NOMO-1 treated with dmso at 0.1 percent for 144 hours (cell line): ENCODE data around the gene ABCB6.
A peak's percentile ranks its signal among the peaks of the same experiment; 100 is the strongest.
"Not testable (repeated sequence)": the region's sequence is repeated elsewhere in the genome, so short reads cannot be mapped to it uniquely, and the experiment has no call there.

Experiments used
- DNase-seq: peaks from one replicate; lab custom pipeline; 2025; ENCODE audit not compliant: unreplicated experiment; lab: John Stamatoyannopoulos, UW

ABCB6 gene

GRCh38 chr2:219218732-219219701, at the start of gene ABCB6:
ABCB6 (minus strand) TSS chr2:219218958; CDS start chr2:219218673, 285 bp downstream.
- no peak for DNase-seq

DNA sequence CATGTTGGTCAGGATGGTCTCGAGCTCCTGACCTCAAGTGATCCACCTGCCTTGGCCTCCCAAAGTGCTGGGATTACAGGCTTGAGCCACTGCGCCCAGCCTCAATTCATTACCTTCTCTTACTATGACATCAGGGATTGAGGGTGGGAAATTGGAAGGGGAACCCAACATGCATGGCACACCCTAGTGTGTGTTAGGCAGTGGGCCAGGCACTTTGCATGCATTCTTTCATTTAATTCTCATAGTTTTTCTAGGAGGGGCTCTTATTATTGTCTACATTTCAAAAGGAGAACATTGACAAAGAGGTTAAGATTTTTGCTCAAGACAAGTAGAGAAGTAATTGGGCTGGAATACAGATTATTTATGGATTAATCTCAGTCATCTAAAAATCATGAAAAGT, 49.5 kb upstream of the ABCB6 start:
- no peak for DNase-seq

DNA sequence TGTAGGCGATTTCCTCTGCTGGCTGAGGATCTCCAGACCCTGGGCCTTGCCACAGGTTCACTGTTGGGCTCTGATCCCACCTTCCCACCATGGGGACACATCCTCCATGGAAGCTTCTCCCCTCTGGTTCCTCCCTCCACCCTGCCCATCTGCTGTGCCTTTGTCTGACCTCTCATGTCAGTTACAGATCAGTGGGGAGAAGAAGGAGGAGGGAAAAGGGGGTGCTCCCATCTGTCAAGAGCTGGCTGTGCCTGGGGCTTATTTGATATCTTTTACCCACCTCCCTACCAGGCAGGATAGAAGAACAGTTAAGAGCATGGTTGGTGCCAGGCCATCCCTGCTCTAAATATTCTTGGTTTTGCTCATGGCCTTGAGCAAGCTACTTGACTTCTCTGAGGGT, 48.1 kb upstream of the ABCB6 start:
- no peak for DNase-seq

- no peak for DNase-seq
Measured at GRCh38 chr2:219266232-219266631, 47.5 kb upstream of the ABCB6 start.

DNA sequence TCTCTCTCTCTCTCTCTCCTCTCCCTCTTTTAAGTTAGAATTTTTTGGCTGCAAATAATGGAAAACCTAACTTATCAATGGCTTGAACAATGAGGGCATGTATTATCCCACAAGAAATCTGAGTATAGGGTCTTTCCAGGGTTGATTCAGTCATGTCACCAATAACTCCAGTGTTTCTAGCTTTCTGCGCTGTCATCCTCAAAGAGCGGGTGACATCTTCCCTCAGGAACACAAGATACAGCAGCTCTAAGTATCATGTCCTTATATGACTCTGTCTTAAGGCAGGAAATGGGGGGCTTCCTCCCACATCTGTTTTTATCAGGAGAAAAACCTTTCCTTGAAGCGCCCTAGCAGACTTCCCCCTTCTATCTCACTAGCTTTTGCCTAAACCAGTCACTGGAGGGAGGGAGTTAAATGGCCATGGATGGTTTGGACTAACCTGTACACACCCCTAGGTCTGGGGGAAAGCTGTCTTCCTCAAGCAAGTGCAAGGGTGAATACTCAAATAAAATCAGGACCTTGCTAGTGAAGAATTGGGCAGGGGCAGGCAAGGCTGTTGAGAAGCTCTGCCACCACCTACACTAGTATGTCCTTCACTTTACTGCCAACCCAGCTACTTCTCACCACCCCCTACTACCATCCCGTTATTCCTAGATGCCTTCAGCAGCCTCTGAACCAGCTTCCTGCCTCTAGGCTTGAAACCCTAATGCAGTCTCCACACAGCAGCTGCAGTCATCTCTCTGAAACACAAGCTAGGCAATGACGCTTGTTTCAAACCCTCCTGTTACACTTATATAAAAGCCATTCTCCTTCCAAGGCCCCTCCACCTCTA, 42.5 kb upstream of the ABCB6 start:
- no peak for DNase-seq

GRCh38 chr2:219258942-219259341, 40.2 kb upstream of the ABCB6 start:
- DNase-seq: not testable (repeated sequence)

- DNase-seq: peak; percentile 68
Measured at GRCh38 chr2:219254590-219255201, 35.9 kb upstream of the ABCB6 start.

GRCh38 chr2:219253753-219254589, 35.2 kb upstream of the ABCB6 start, which contains the start of gene TUBA4A:
TUBA4A (minus strand) TSS chr2:219253918; CDS start chr2:219253858, 60 bp downstream.
- DNase-seq: peak; percentile 49

DNA sequence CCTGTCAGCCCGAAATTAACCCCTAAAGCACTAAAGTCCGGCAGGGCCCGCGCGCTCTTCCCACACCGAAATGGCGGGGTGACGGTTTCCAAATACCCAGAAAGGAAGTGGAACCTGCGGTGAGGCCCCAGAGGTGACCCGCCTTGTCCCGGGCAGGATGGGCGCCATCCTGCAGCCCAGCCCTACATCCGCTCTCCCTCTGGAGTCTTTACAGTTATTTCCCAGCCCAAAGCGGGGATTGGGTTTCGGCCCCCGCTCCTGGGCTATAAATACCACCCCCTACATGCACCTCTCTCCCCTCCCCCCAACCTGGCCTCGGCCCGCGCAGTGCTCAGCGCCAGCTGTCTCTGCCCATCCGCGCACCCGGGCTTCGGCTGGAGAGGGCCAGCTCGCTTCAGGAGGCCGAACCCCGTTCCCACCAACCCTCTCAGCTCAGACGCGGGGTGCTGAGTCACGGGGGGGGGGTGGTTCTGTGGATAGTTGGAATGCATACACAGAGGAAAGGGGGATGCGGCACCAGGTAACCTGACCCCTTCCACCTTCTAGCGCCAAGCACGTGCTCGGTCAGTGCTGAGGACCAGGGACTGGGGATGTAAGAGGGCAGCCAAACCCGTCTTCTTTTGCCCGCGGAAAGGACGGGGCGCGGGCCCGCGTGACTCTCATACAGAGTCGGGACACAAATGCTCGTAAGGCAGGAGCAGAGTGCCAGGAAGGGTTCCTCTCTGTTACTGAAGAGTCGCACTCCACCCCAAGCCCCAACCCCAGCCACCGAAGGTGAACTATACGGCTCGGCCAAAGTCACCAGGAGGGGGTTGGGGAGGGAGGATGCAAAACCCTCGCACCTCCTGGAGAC, 34.4 kb upstream of the ABCB6 start, which contains the start of gene TUBA4B:
Gene TUBA4B, plus strand, starts transcription at position 344 of the 853 bp plus-strand sequence. Its CDS starts 165 bp downstream, at position 509.
- DNase-seq: peak; percentile 43

GRCh38 chr2:219252570-219252899, 33.8 kb upstream of the ABCB6 start:
- no peak for DNase-seq

DNA sequence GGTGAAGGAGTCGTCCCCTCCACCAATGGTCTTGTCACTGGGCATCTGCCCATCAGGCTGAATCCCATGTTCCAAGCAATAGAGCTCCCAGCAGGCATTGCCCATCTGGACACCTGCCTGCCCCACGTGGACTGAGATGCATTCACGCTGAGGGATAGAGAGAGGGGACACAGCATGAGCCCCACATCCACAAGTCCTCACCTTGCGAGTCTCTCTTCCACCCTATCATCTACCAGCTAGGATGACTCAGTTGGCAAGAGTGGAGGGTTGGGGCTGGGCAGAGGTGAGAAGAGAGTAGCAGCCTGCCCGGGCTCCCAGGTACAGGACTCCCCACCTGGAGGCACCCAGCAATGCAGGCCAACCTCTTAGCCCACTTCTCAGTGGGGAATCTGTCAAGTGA, 33.3 kb upstream of the ABCB6 start:
- DNase-seq: no peak

- no peak for DNase-seq
Measured at GRCh38 chr2:219251656-219252055, 32.9 kb upstream of the ABCB6 start.

- peak; percentile 54 for DNase-seq
Measured at GRCh38 chr2:219250049-219250781, 31.5 kb upstream of the ABCB6 start.

DNA sequence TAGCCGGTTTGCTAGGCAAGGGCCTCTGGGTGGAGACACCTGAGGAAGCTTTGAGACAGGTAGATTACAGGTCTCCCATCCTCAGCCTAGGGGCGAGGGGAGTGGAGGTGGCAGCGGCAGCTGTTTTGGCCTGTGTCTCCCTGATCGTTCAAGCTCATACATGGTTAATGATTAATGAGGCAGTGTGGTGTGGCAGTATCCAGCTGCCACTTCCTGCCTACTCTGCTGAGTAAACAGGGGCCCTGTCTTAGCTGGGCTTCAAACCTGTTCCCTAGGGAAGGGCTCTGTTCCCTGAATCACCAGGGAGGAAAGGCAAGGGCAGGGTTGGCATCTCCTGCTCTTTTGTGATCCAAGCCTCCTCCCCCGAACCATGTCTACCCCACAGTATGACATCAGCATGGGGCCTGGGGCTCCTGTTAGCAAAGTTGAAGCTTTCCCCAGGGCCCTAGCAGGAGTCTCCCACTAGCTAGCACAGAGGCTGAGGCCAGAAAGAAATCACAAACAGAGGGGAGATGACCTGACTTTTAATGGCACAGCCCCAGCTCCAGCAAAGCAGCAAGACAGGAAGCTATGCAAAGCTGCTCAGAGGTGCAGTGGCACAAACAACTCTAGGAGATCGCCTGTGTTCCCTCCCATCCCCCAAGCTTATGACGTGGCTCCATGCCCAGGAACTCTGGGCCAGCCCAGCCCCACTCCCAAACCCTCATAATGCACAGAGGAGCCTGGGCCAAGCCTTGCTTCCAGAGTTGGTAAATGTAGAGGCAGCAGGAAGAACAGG, 30.6 kb upstream of the ABCB6 start:
- peak; percentile 66 for DNase-seq

GRCh38 chr2:219248845-219249202, 30.1 kb upstream of the ABCB6 start:
- DNase-seq: no peak

DNA sequence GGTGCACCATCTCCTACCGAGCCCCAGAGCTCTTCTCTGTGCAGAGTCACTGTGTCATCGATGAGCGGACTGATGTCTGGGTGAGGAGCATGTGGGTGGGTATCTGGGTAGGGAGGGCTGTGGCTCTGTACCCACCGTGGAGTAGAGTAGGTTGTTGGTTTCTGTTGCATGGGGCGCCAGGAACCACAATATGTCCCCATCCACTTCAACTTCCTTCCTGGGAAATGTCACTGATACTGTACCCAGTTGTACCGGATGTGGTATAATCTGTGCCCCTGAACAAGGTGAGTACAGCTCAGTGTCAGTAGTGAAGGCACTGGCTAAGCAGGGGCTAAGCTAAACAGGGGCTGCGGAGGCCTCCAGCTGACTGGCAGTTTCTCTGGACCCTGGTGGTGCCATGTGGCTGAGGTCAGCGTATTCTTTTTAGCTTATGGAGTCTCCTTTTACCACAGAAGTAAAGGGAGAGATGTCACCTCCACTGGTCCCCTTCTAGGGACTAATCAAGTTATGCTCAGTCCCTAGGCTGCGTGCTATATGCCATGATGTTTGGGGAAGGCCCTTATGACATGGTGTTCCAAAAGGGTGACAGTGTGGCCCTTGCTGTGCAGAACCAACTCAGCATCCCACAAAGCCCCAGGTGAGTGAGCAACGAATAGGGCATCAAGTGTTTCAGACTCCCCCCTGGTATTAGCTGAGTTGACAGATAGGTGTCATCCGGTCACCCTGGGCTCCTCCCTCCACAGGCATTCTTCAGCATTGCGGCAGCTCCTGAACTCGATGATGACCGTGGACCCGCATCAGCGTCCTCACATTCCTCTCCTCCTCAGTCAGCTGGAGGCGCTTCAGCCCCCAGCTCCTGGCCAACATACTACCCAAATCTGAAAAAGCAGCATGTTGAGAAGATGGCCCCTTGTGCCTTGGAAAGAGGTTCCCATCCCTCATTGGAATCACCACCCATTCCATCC, 29.2 kb upstream of the ABCB6 start:
- no peak for DNase-seq

DNA sequence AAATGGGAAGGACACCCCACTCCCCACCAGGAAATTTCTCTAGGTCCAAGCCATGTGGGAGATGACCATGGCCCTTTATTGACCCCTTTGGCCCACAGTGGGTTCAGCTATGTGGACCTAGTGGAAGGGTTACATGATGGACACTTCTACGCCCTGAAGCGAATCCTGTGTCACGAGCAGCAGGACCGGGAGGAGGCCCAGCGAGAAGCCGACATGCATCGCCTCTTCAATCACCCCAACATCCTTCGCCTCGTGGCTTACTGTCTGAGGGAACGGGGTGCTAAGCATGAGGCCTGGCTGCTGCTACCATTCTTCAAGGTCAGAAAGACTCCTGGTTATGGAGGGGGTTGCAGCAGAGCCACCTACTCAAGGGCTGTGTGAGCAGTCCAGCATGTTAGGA, 27.8 kb upstream of the ABCB6 start:
- DNase-seq: no peak
